A673 (cell line): Measurements from ENCODE around the gene MRPL47. TPM values are rescaled to one million over a fixed set of nuclear protein-coding genes. Genes with fewer than 3 reads are reported as not detected.

Source experiments
- BruUV-seq: library from RNA; stranded (reverse); fragments of 400-500 nt; replicated peaks from 2 replicates; lab custom pipeline; 2021; lab: Mats Ljungman, UMichigan
- CTCF ChIA-PET: fragments of 300-600 bp; sonication (Branson Sonifier 250); formaldehyde crosslinking; loops from one replicate; lab custom pipeline; 2022; ENCODE audit warnings: antibody characterized with exemption; lab: Charles Lee
- POLR2A ChIA-PET: fragments of 300-600 bp; sonication (Branson Sonifier 250); formaldehyde crosslinking; loops from one replicate; lab custom pipeline; 2022; ENCODE audit warnings: antibody characterized with exemption; ENCODE audit not compliant: low non-redundant PET; lab: Charles Lee
- DNase-seq: peaks from one replicate; pipeline ENCODE4 v3.0.0-alpha.2; 2015; ENCODE audit warnings: low spot score
- H3K27ac ChIP-seq: fragments of 200-600 bp; sonication (generic); 2 replicates; pipeline ENCODE4 v1.5.1; 2016; ENCODE audit warnings: mixed run types, low read depth, mild to moderate bottlenecking, mixed read lengths, antibody characterized with exemption, low read length; ENCODE audit not compliant: poor library complexity, severe bottlenecking
- H3K27me3 ChIP-seq: fragments of 200-600 bp; sonication (generic); replicated peaks from 2 replicates; pipeline ENCODE4 v1.6.1; 2017; ENCODE audit warnings: mixed run types, low read depth, mild to moderate bottlenecking, mixed read lengths, antibody characterized with exemption, low read length; ENCODE audit not compliant: insufficient read depth, poor library complexity
- H3K36me3 ChIP-seq: fragments of 200-600 bp; sonication (generic); 2 replicates; pipeline ENCODE4 v1.6.1; 2016; ENCODE audit warnings: mixed run types, mild to moderate bottlenecking, mixed read lengths, antibody characterized with exemption, low read length; ENCODE audit not compliant: insufficient read depth, poor library complexity, severe bottlenecking
- H3K4me1 ChIP-seq: fragments of 200-600 bp; sonication (generic); 2 replicates; pipeline ENCODE4 v1.6.1; 2017; ENCODE audit warnings: mixed run types, mild to moderate bottlenecking, mixed read lengths, antibody characterized with exemption, low read length; ENCODE audit not compliant: insufficient read depth, poor library complexity, severe bottlenecking
- H3K4me3 ChIP-seq: fragments of 200-600 bp; sonication (generic); 2 replicates; pipeline ENCODE4 v1.5.1; 2016; ENCODE audit warnings: low read depth, mixed run types, mild to moderate bottlenecking, mixed read lengths, low read length; ENCODE audit not compliant: poor library complexity, severe bottlenecking
- H3K9me3 ChIP-seq: fragments of 200-600 bp; sonication (generic); 2 replicates; pipeline ENCODE4 v1.6.1; 2016; ENCODE audit warnings: mixed run types, low read depth, mild to moderate bottlenecking, mixed read lengths, antibody characterized with exemption, low read length; ENCODE audit not compliant: poor library complexity, severe bottlenecking
- CTCF ChIP-seq: fragments of 300-800, 200-600 bp; sonication (generic); conservative IDR thresholded peaks from 2 replicates; pipeline ENCODE4 v1.5.1; 2017; ENCODE audit warnings: low read depth, mild to moderate bottlenecking, antibody characterized with exemption, low read length, moderate library complexity, mixed read lengths
- EZH2 ChIP-seq: fragments of 200-600 bp; sonication (generic); IDR thresholded peaks from 2 replicates; pipeline ENCODE4 v1.6.1; 2017; ENCODE audit warnings: borderline replicate concordance, low read depth, mild to moderate bottlenecking, mixed read lengths, antibody characterized with exemption, low read length; ENCODE audit not compliant: poor library complexity, severe bottlenecking
- intact Hi-C: fragments of 100-400 bp; cut with micrococcal nuclease; formaldehyde crosslinking; loops from one replicate; pipeline ENCODE4 v1.10.0; 2022; ENCODE audit not compliant: unreplicated experiment
- total RNA-seq: library from RNA; stranded (reverse); gene quantifications from 2 replicates; pipeline ENCODE4 v1.2.3, GENCODE V29; 2021

Gene MRPL47
- total RNA-seq, 1 experiment from 2014 or later, result 84.6 TPM

GRCh38 chr3:179541094-179541493 lies 63.3 kb downstream of the MRPL47 start:
- Histone ChIP-seq H3K27me3 (no peaks in the 10 kb centered on the region), H3K27ac (no peak overlapping the region), H3K36me3 (no peaks in the 10 kb centered on the region), H3K9me3 (no peaks in the 10 kb centered on the region), H3K4me3 (no peak overlapping the region), H3K4me1 (no peaks in the 10 kb centered on the region)
- POLR2A ChIA-PET, result no interaction called here
- intact Hi-C loops, result no loop called here
- no peak for TF ChIP-seq EZH2
- TF ChIP-seq CTCF, result no peak
- no TSS peak for BruUV-seq
- DNase-seq, result no peak
- CTCF ChIA-PET, result interaction anchor here (0.5 kb wide), 1 partner anchor 108 kb away, joined by 4 read pairs; no protein-coding TSS in a partner anchor

Other genes starting within 250 kb of the MRPL47 start
- gene GNB4, start 153.2 kb downstream of the MRPL47 start, total RNA-seq, result 75.2 and 83.3 TPM in 2 replicates
- 140 and 153 TPM in 2 replicates for gene ACTL6A, start 41.7 kb downstream of the MRPL47 start, total RNA-seq
- 96.2 and 109 TPM in 2 replicates for gene NDUFB5, start 156 bp upstream of the MRPL47 start, total RNA-seq
- 33.0 and 37.4 TPM in 2 replicates for gene USP13, start 48.4 kb upstream of the MRPL47 start, total RNA-seq